HEK293T (cell line): ENCODE results near the gene TMC3.

Source experiments
- ELF4 ChIP-seq: fragments of 450-650 bp; IDR thresholded peaks from 2 replicates; pipeline ENCODE4 v1.6.1; 2017; ENCODE audit warnings: antibody characterized with exemption
- FOXA1 ChIP-seq: fragments of 450-650 bp; IDR thresholded peaks from 2 replicates; pipeline ENCODE4 v1.6.1; 2016; ENCODE audit warnings: mild to moderate bottlenecking
- HDGF ChIP-seq: fragments of 450-650 bp; IDR thresholded peaks from 2 replicates; pipeline ENCODE4 v1.6.1; 2017; ENCODE audit warnings: antibody characterized with exemption, borderline replicate concordance
- NFRKB ChIP-seq: fragments of 450-650 bp; IDR thresholded peaks from 2 replicates; pipeline ENCODE4 v1.6.1; 2016; ENCODE audit warnings: mild to moderate bottlenecking, moderate library complexity
- SP1 ChIP-seq: fragments of 450-650 bp; IDR thresholded peaks from 2 replicates; pipeline ENCODE4 v1.6.1; 2017

- TF ChIP-seq NFRKB = no peak
- TF ChIP-seq SP1 = no peak
- no peak for TF ChIP-seq HDGF
- TF ChIP-seq ELF4 = no peak
- TF ChIP-seq FOXA1 = no peak
Observed at GRCh38 chr15:81323559-81323943, 50.5 kb downstream of the TMC3 start.
